K562 (cell line): ENCODE data around the gene CMTR1. TPM values are rescaled to one million over a fixed set of nuclear protein-coding genes. Genes with fewer than 3 reads are reported as not detected.

Experiments
- ATAC-seq: fragments of 200-7000 bp; cut with Tn5 transposase; 3 replicates; pipeline ENCODE4 v1.9.1; 2020; ENCODE audit warnings: moderate library complexity
- BruUV-seq: library from RNA; stranded (reverse); fragments of 400-500 nt; replicated peaks from 2 replicates; lab custom pipeline; 2021; lab: Mats Ljungman, UMichigan
- CTCF ChIA-PET: fragments of 300-600 bp; formaldehyde crosslinking; extraction: SDS; loops from one replicate; lab custom pipeline; 2021; ENCODE audit warnings: low intra/inter-chr PET ratio; lab: Yijun Ruan, JAX
- POLR2A ChIA-PET: fragments of 300-600, 350-650 bp; sonication (Branson Sonifier 250); formaldehyde crosslinking; extraction: SDS; loops from one replicate; lab custom pipeline; 2021; ENCODE audit warnings: antibody characterized with exemption, inconsistent platforms; lab: Yijun Ruan, JAX
- DNase-seq, 4 experiments: peaks; one replicate each; pipeline versions ENCODE4 v3.0.0 to v3.0.0-alpha.2; 2011 to 2018; ENCODE audit warnings: low spot score in 3 of 4, mixed read lengths in 3 of 4; ENCODE audit errors: extremely low read depth in 1 of 4
- FAIRE-seq: peaks from 2 replicates; lab custom pipeline; 2011; peaks lifted over from hg19 to GRCh38; lab: Jason Lieb, UNC
- H2AFZ ChIP-seq: 2 replicates; pipeline ENCODE4 v1.6.0; 2011; ENCODE audit warnings: low read depth, low read length, control low read depth, inconsistent platforms
- H3K27ac ChIP-seq: fragments of 200-600 bp; 3 replicates; pipeline ENCODE4 v1.8.0; 2011; ENCODE audit warnings: low read depth, mild to moderate bottlenecking, control low read depth, inconsistent platforms, low read length, moderate library complexity, mixed read lengths; ENCODE audit errors: extremely low read depth
- H3K27me3 ChIP-seq, 2 experiments: fragments of 300-600 bp in 1 of 2; 2 replicates in 1 of 2; 3 replicates in 1 of 2; pipeline versions ENCODE4 v1.6.0 to v1.8.0; 2011; ENCODE audit warnings: inconsistent platforms in 2 of 2, low read length in 2 of 2, mild to moderate bottlenecking in 1 of 2, mixed read lengths in 1 of 2, moderate library complexity in 1 of 2; ENCODE audit not compliant: control insufficient read depth in 2 of 2, insufficient read depth in 2 of 2
- H3K36me3 ChIP-seq: fragments of 300-600 bp; 3 replicates; pipeline ENCODE4 v1.8.0; 2011; ENCODE audit warnings: mild to moderate bottlenecking, low read length, inconsistent platforms; ENCODE audit not compliant: control insufficient read depth, insufficient read depth
- H3K4me1 ChIP-seq, 2 experiments: fragments of 200-600 bp in 1 of 2; replicated peaks in 1 of 2; 2 replicates in 1 of 2; 3 replicates in 1 of 2; pipeline versions ENCODE4 v1.5.1 to v1.8.0; 2011; ENCODE audit warnings: inconsistent platforms in 2 of 2, low read length in 2 of 2, mild to moderate bottlenecking in 1 of 2, mixed read lengths in 1 of 2, moderate library complexity in 1 of 2; ENCODE audit not compliant: control insufficient read depth in 2 of 2, insufficient read depth in 2 of 2
- H3K4me2 ChIP-seq: 2 replicates; pipeline ENCODE4 v1.6.1; 2011; ENCODE audit warnings: low read length, control low read depth, inconsistent platforms, mixed read lengths; ENCODE audit not compliant: insufficient read depth
- H3K4me3 ChIP-seq: fragments of 200-600 bp; sonication (generic), shearing (Covaris generic); 2 replicates; pipeline ENCODE4 v1.5.1; 2016; ENCODE audit warnings: control low read depth, inconsistent platforms
- H3K79me2 ChIP-seq: fragments of 200-600 bp; 3 replicates; pipeline ENCODE4 v1.8.0; 2011; ENCODE audit warnings: low read length, inconsistent platforms; ENCODE audit not compliant: control insufficient read depth, insufficient read depth
- H3K9ac ChIP-seq, 2 experiments: 2 replicates each; pipeline versions ENCODE4 v1.6.0 to v1.6.1; 2011; ENCODE audit warnings: low read depth in 2 of 2, low read length in 2 of 2, control low read depth in 1 of 2, inconsistent platforms in 1 of 2, mild to moderate bottlenecking in 1 of 2, mixed read lengths in 1 of 2; ENCODE audit not compliant: insufficient read depth in 1 of 2
- H3K9me1 ChIP-seq: one replicate; pipeline ENCODE4 v1.6.0; 2011; ENCODE audit warnings: inconsistent platforms, mild to moderate bottlenecking, low read length, moderate library complexity; ENCODE audit not compliant: control insufficient read depth, insufficient read depth
- H3K9me3 ChIP-seq: replicated peaks from 2 replicates; pipeline ENCODE4 v1.5.1; 2011; ENCODE audit warnings: low read depth, low read length, inconsistent platforms; ENCODE audit not compliant: control insufficient read depth, insufficient read depth
- H4K20me1 ChIP-seq: replicated peaks from 2 replicates; pipeline ENCODE4 v1.6.1; 2011; ENCODE audit warnings: low read length, inconsistent platforms, mixed read lengths; ENCODE audit not compliant: control insufficient read depth, insufficient read depth
- CGGBP1 ChIP-seq: fragments of 250-450 bp; sonication (Bioruptor Pico); IDR thresholded peaks from 2 replicates; pipeline ENCODE4 v1.9.0; 2021; ENCODE audit warnings: mild to moderate bottlenecking
- FOXM1 ChIP-seq, 2 experiments: fragments of 450-650 bp in 1 of 2; sonication (generic) in 1 of 2; formaldehyde crosslinking in 1 of 2; IDR thresholded peaks; 2 replicates each; pipeline versions ENCODE4 v1.6.1 to v1.9.0; 2017 to 2022; ENCODE audit warnings: low read depth in 2 of 2, mild to moderate bottlenecking in 2 of 2, missing genetic modification reagents in 1 of 2, moderate library complexity in 1 of 2
- HEY1 ChIP-seq: fragments of 250-450 bp; sonication (Bioruptor Pico); IDR thresholded peaks from 2 replicates; pipeline ENCODE4 v1.5.0; 2020; ENCODE audit warnings: mild to moderate bottlenecking, moderate library complexity, borderline replicate concordance
- PHB ChIP-seq: fragments of 250-450 bp; sonication (Bioruptor Pico); IDR thresholded peaks from 2 replicates; pipeline ENCODE4 v1.5.0; 2021
- PTTG1 ChIP-seq: fragments of 450-650 bp; IDR thresholded peaks from 2 replicates; pipeline ENCODE4 v1.6.1; 2016; ENCODE audit warnings: low read depth, mild to moderate bottlenecking, missing genetic modification characterization, missing compliant biosample characterization
- SAP30 ChIP-seq: fragments of 200-600 bp; sonication (generic); IDR thresholded peaks from 2 replicates; pipeline ENCODE4 v1.6.1; 2012; ENCODE audit warnings: borderline replicate concordance, low read depth, mild to moderate bottlenecking, moderate library complexity, low read length, control low read depth, inconsistent platforms; ENCODE audit not compliant: insufficient read depth, poor library complexity, severe bottlenecking
- U2AF1 ChIP-seq: fragments of 200-400 bp; formaldehyde crosslinking; optimal IDR thresholded peaks from 2 replicates; pipeline ENCODE3; 2017; ENCODE audit warnings: mild to moderate bottlenecking, low read depth, low read length, moderate library complexity
- ZBTB34 ChIP-seq: fragments of 250-450 bp; sonication (Bioruptor Pico); IDR thresholded peaks from 2 replicates; pipeline ENCODE4 v1.8.0; 2021; ENCODE audit warnings: mild to moderate bottlenecking, moderate library complexity
- ZNF3 ChIP-seq: fragments of 250-450 bp; sonication (Bioruptor Pico); IDR thresholded peaks from 2 replicates; pipeline ENCODE4 v1.5.0; 2021; ENCODE audit warnings: mild to moderate bottlenecking, moderate library complexity
- WGBS: fragments of 100-300 bp; shearing (Covaris generic); methylation state at CpG from one replicate; pipeline ENCODE4 v1.1.6; 2016; ENCODE audit warnings: low coverage, mixed read lengths; ENCODE audit not compliant: insufficient coverage; ENCODE audit errors: missing lambda C conversion rate; 5-methylcytosine and 5-hydroxymethylcytosine counted together
- in situ Hi-C: fragments of 300-500 bp; cut with MboI; formaldehyde crosslinking; loops from 4 replicates; pipeline ENCODE4 v1.15.0; 2018; ENCODE audit warnings: inconsistent platforms, mixed read lengths
- intact Hi-C: fragments of 100-400 bp; cut with micrococcal nuclease; formaldehyde crosslinking; loops from 2 replicates; pipeline ENCODE4 v1.14.2; 2022
- polyA plus RNA-seq, 8 experiments: library from polyadenylated mRNA; depleted of rRNA in 4 of 8; stranded (reverse) in 5 of 8; unstranded in 3 of 8; fragments of >200 nt; fragmentation: Nextera tagmentation in 2 of 8; fragmentation: Illumina TruSeq in 1 of 8; extraction: Ambion mirVana in 2 of 8; extraction: Trizol in 1 of 8; gene quantifications; 2 replicates each; pipeline versions ENCODE4 v1.2.1 to v1.2.3, GENCODE V29; 2011 to 2014; ENCODE audit warnings: inconsistent platforms in 1 of 8, missing spikeins in 1 of 8
- total RNA-seq, 7 experiments: library from RNA; depleted of rRNA in 6 of 7; stranded (reverse); fragments of >200 nt in 6 of 7; fragmentation: Illumina TruSeq in 2 of 7; extraction: Trizol in 2 of 7; gene quantifications; 2 replicates each; pipeline versions ENCODE4 v1.2.1 to v1.2.3, GENCODE V29; 2011 to 2021; ENCODE audit warnings: low replicate concordance in 1 of 7
- TF ChIP-seq, protein P1 (sequence below): sonication (generic); formaldehyde crosslinking; IDR thresholded peaks from 2 replicates; pipeline ENCODE4 v1.4.0; 2020; ENCODE audit warnings: mild to moderate bottlenecking, missing genetic modification reagents
- TF ChIP-seq, protein P2 (sequence below): fragments of 450-650 bp; IDR thresholded peaks from one replicate; pipeline ENCODE4 v1.6.1; 2018; ENCODE audit warnings: mild to moderate bottlenecking, moderate library complexity; ENCODE audit not compliant: partially characterized antibody

The CMTR1 gene
- total and polyA plus RNA-seq, 9 of the 15 experiments (the other 6 are each of a cell fraction or from before 2014, with no cell fraction given), result 2.9 to 63.5 (median 49.5) TPM

DNA sequence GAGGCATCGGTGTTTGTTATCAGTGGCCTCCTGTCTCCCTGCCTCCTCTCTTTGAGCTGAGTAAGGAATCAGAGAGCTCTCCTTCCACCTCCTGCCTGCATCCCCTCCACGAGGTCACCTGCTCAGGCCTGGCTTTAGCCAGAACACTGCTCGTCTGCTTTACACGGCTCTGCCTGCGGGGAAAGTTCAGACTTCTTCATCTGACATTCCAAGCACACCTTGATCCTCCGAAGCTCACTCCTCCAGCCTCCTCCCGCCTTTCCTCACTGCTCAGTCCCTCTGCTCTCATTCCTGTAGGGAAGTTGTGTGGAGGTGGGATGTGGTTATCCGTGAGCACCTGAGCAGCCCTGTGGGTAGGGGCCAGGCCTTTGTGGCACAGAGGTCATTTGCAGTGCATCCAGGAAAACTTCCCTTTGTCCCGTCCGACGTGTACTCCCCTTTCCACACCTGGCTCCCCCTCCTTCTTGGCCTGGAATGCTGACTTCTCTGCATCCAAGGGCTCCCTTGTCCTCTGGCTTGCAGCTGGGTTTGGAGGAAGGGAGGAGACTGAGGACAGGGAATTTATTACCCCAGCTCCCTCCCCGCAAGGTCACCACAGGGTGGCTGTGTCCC lies 79.5 kb downstream of the CMTR1 start:
- 2% methylated on average over 12 of the region's 12 CpGs for WGBS
- ChIA-PET POLR2A (interaction anchor here (0.5 to 1.8 kb wide), 9 partner anchors 9 to 87 kb away, joined by 3 to 6 read pairs (median 3); partner anchors contain the start of gene CCDC167), CTCF (no interaction called here)
- peaks cover 60 to 73% of the 10 kb centered on the region in 2 experiments for H3K27me3 ChIP-seq
- peak overlapping the region in 1 of 2 experiments; percentile 48; a peak in 1 of 4 replicates for H3K9ac ChIP-seq
- no peak overlapping the region for H3K27ac ChIP-seq
- FAIRE-seq (no peak), ATAC-seq (peak; percentile 36; the same call in 1 of the 3 replicates), DNase-seq (no peak)
- H4K20me1 ChIP-seq, result peaks cover 10% of the 10 kb centered on the region; the same call in 1 of the 2 replicates
- H3K4me3 ChIP-seq, result no peak overlapping the region
- H3K9me1 ChIP-seq, result no peaks in the 10 kb centered on the region
- no peaks in the 10 kb centered on the region for H3K79me2 ChIP-seq
- no peak overlapping the region for H3K4me2 ChIP-seq
- H3K36me3 ChIP-seq, result no peaks in the 10 kb centered on the region
- H2AFZ ChIP-seq, result no peak overlapping the region
- no peaks in the 10 kb centered on the region for H3K9me3 ChIP-seq
- in situ Hi-C loops, result no loop called here
- BruUV-seq, result no TSS peak
- intact Hi-C loops, result no loop called here
- no peak for TF ChIP-seq ZBTB34 (CRISPR knock-in tag)
- TF ChIP-seq, protein P1, sequence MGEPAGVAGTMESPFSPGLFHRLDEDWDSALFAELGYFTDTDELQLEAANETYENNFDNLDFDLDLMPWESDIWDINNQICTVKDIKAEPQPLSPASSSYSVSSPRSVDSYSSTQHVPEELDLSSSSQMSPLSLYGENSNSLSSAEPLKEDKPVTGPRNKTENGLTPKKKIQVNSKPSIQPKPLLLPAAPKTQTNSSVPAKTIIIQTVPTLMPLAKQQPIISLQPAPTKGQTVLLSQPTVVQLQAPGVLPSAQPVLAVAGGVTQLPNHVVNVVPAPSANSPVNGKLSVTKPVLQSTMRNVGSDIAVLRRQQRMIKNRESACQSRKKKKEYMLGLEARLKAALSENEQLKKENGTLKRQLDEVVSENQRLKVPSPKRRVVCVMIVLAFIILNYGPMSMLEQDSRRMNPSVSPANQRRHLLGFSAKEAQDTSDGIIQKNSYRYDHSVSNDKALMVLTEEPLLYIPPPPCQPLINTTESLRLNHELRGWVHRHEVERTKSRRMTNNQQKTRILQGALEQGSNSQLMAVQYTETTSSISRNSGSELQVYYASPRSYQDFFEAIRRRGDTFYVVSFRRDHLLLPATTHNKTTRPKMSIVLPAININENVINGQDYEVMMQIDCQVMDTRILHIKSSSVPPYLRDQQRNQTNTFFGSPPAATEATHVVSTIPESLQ, result no peak
- TF ChIP-seq HEY1 (CRISPR knock-in tag), result no peak
- TF ChIP-seq CGGBP1 (CRISPR knock-in tag), result no peak
- TF ChIP-seq ZNF3, result no peak
- no peak for TF ChIP-seq SAP30
- TF ChIP-seq PHB, result no peak
- TF ChIP-seq PTTG1 (tag), result no peak
- no peak for TF ChIP-seq FOXM1 (IDR thresholded peaks at IDR 0.05; ENCODE audit: low read depth)
- TF ChIP-seq FOXM1 (CRISPR knock-in tag; IDR thresholded peaks at IDR 0.05; ENCODE audit: low read depth), result no peak
- TF ChIP-seq U2AF1, result no peak
- TF ChIP-seq, protein P2, sequence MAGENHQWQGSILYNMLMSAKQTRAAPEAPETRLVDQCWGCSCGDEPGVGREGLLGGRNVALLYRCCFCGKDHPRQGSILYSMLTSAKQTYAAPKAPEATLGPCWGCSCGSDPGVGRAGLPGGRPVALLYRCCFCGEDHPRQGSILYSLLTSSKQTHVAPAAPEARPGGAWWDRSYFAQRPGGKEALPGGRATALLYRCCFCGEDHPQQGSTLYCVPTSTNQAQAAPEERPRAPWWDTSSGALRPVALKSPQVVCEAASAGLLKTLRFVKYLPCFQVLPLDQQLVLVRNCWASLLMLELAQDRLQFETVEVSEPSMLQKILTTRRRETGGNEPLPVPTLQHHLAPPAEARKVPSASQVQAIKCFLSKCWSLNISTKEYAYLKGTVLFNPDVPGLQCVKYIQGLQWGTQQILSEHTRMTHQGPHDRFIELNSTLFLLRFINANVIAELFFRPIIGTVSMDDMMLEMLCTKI, result no peak
- peaks cover 0 to 3% of the 10 kb centered on the region in 2 experiments; a peak in 1 of 5 replicates for H3K4me1 ChIP-seq
